Glomerular endothelial cell (primary cell): ENCODE results near the gene NFATC2. TPM values are rescaled to one million over a fixed set of nuclear protein-coding genes. Genes with fewer than 3 reads are reported as not detected.

Experiments
- DNase-seq: peaks from one replicate; pipeline ENCODE4 v3.0.0-alpha.2; 2011; ENCODE audit warnings: low read depth, low spot score; ENCODE audit errors: extremely low read depth
- total RNA-seq: library from RNA; depleted of rRNA; stranded (reverse); fragments of >200 nt; gene quantifications from 2 replicates; pipeline ENCODE4 v1.2.3, GENCODE V29; 2015

NFATC2 gene
- total RNA-seq, 1 donor from 2014 or later = 21.6 TPM

DNA sequence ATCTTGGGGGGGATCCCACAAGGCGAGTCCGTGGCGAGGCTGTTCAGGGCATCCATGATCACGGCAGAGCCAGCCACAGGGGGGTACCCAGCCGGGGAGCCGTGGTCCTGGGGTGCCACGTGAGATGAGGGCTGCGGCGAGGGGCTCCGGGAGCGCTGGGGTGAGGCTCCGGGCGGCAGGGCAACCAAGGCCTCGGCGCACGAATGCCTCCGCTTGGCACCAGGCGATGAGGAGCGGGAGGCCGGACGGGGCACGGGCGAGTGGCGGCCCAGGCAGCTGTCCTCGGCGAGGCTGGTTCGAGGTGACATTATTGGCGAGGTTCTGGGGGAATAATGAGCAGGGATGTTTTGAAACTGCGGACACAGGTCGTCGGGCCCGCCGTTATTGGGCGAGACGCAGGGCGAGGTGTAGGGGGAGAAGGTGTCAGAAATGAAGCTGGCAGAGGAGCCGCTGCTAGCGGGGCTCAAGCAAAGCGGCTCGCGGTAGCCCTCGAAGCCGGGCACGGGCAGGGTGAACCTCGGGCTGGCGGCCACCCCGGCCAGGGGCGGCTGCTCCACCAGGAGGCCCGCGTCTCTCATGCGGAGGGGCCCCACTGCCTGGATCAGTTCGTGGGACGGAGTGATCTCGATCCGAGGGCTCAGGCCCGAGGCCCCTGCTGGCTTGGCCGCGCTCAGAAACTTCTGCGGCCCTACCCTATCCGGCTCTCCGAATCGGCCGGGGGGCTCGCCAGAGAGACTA, 19.1 kb downstream of the NFATC2 start:
- DNase-seq = no peak

DNA sequence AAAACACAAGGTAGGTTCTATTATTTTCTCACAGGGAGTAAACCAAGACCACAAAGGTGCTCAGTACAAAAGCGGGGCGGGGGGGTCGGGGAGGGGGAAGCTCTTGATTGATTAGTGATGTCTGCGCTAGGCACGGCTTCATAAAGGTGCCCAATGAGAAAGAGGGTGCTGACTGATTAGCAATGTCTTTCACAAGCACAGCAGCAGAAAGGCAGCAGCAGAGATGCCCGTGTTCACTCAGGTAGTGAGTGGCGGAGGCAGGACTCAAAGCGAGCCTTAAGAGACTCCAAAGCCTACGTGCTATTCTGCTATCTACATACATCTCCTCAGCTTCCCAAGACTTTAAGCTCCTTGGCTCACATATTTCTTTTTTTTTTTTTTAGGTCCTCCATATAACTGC, 20.3 kb downstream of the NFATC2 start:
- DNase-seq = no peak

DNA sequence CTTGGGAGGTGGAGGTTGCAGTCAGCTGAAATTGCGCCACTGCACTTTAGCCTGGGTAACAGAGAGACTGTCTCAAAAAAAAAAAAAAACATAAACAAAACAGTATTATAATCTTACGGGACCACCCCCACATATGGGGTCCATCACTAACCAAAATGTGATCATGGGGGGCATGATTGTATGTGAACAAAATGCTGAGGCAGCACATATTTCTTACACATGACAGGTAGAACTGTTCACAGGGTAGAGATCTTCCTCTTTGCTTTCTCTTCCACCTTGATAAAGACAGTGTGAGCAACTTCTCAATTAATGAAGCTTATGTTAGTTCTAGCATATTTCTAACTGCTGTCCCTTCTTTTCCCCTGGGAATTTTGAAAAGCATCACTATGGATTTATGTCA, 24.7 kb downstream of the NFATC2 start:
- DNase-seq = no peak

DNA sequence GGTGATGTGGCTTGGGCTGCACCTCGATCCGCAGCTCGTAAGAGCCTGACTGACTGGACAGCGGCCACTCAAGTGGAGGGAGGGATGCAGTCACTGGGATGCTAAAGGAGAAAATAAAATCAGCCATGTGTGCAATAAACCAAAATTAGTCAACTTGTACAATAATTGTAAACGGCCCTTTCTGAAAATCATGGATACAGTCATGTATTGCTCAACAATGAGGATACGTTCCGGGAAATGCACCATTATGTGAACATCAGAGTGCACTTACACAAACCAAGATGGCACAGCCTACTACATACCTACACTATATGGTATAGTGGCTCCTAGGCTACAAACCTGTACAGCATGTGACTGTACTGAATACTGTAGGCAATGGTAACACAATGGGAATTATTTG, 25.7 kb downstream of the NFATC2 start:
- DNase-seq = no peak

DNA sequence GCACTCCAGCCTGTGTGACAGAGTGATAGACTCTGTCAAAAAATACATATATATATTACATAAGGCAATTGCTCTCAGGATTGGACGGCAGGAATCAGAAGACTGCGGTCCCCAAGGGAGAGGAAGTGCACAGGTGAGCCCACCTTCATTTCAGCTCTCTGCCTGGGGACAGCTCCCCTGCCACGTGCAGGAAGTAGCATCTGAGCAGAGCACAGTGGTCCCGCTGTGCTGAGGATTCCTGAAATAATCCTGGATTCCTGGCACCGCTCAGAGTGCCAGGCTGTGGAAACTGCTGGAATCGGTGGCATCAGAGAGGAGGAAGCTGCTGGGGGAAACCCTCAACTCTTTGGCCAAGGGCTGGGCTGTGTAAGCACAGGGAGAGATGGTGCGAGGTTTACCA, 27.7 kb downstream of the NFATC2 start:
- DNase-seq = no peak

DNA sequence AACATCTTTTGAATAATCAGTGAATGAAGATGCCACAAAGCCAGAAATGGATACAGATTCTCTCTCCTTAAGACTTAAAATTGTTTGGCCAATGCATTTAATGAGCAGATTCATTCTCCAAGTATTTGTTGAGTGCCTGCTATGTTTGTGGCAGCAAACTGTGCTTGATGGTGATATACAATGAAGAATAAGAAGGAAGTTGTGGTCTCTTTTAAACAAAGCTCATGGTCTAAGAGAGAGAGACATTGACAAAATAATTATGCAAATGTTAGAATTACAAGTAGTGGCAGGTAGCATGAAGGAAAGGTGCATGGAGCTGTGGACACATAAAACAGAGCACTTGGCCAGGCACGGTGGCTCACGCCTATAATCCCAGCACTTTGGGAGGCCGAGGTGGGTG, 28.3 kb downstream of the NFATC2 start:
- no peak for DNase-seq

DNA sequence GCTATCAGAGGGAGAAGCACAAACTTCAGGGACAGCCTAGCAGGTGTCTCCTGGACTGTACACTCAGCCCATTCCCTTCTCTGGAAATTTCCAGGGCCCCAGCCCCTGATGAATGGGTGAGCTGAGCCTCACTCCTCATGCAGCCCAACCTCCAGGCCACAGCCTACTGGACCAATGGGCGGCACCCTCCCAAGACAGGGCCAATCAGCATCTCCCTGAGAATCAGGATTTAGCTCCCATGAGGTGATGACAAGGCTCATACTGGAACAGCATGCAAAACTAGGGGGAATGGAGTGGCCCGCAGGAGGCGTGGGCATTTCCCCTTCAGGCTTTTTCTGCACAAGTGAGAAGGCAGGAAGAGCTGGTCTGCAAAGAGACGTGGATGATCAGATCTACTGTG, 29.0 kb downstream of the NFATC2 start:
- no peak for DNase-seq

DNA sequence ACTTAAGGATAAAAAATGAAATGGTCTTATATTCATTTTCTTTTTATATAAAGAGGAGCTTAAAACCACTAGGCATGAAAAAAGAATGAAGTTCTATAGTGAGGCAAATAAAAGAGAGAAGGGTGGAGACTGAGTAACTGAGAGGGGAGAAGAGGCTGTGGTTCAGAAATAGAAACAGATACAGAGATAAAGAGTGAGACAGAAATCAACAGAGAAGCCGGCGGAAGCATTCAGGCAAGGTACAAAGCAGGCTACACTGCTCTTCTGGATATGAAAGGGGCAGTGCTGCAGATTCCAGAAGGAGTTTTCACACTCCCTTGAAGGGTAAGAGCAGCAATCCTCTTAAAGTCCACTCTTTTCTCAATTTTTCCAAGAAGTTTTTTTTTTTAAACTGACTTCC, 29.9 kb downstream of the NFATC2 start:
- DNase-seq = no peak

DNA sequence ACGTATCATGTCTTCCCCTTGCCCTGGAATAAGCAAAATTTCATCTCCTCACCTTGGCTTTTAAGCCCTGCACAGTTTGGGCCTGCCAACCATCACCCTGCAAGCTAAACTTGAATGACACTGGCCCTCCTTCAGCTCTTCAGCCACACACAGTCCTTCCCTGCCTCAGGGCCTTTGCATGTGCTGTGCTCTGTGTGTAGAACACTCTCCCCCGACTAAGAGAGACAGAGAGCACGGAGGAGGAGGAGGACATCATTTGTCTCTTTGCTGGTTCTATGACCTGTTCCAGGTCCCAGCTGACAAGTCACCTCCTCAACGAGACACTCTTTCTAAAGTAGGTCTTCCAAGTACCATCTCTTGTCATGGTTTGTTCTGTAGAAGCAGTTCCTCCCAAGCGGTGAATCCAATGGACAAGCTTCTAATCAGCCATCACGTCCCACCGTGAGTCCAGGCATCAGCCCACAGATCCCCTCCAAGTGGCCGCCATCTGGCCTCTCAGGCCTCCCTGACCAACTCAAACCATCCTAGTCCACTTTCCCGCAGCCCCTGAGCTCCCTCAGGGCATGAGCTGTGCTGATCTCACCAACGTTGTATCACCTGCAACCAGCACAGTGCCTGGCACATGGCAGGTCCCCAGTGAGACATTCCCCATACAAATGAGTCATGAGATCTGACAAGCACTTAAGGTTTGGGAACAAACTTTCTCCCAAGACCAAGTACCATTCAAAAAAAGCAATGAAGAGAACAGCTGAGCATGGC, 30.5 kb downstream of the NFATC2 start:
- no peak for DNase-seq

DNA sequence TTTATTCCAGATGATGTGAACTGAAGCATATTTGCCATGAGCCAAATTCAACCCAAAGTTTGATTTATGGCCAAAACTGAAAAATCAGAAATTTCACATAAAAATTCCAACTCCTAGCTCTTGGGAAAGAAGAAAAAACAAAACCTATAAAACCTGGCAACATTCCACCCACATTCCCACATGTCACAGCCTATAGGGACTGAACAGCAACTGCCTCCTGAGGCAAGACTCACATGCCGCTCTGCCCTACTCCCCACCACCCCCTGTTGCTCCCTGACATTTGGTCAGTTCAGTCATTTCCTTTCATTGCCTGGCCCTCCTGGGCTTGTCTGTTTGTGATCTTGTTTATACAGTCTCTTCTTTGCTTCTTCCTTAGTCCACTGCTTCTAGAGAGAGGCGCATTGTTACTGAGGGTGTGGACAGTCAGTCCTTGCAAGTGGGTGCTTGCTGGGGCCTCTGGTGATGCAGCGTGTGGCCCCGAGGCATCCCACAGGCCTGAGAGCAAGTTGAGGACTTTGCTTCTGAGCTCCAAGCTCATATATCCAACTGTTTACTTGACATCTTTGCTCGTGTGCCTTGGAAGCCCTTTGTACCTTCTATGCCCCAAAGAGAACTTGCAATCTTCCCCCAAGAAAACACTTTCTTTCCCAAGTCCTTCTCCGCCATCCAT, 31.4 kb downstream of the NFATC2 start:
- no peak for DNase-seq

DNA sequence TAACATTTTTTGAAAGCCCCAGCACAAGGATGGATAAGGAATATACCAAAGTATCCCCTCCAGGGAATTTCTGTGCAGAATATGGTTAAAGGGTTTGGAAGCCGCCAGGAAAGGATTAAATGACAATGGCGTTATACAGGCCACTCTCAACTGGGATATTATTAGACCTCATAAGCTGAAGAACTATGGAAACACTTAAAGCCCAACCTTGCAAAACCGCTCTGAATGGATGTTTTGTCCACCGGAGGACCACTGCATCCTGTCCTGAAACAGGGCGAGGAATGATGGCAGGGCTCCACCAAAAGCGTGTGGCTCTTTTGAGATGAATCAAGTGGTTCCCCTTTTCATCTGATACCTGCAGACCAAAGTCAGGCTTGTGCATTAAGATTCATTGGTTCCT, 32.4 kb downstream of the NFATC2 start:
- DNase-seq = no peak

DNA sequence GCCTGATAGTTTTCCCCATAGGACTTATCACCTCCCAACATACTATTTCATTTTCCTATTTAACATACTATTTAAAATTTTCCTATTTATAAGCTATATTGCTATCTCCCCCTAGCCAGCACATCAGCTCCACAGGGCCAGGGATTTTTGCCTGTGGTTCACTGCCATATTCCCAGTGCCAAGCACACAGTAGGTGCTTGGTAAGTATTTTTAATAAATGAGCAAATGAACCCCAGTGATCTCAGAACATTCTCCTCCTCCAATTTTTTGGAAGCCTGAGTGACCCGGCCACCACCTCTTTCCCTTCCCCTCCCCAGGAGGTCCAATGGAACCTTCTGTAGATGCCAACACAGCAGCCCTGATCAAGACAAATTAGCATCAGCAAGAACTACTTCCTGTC, 33.3 kb downstream of the NFATC2 start:
- DNase-seq = no peak

DNA sequence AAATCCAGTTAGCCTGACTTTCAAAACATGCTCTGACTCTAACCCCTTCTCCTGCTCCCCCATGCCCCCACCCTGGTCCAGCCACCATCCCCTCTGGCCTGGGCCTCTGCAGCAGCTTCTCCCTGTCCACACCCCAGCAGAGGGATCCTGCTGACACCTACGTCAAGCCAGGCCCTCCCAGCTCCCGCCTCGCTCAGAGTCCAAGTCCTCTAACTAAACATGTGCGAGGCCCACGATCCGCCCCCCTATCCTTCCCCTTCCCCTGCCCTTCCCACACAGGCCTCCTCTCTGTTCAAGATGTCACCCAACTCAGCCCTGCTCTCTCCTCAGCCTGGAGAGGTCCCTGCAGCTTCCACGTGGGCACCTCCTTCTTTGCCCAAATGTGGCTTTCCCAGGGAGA, 33.7 kb downstream of the NFATC2 start:
- no peak for DNase-seq

DNA sequence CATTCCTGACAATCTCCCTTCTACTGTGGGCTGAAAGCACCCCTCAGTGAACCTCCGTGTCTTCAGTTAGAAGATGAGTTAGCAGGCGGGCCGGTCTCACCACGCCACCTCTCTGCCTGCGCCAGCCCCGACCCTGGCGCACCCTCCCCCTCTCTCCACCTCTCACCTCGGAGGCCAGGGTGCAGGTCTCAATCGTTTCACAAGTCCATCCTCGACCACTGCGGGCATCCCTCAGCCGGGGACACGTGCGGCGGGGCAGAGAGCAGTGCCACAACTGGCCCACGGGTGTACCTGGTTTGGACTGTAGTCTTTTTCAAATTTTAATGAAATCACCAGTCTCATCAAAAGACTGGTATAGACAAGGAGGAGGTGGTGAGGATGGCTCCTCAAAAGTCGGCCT, 34.4 kb downstream of the NFATC2 start:
- DNase-seq = no peak

DNA sequence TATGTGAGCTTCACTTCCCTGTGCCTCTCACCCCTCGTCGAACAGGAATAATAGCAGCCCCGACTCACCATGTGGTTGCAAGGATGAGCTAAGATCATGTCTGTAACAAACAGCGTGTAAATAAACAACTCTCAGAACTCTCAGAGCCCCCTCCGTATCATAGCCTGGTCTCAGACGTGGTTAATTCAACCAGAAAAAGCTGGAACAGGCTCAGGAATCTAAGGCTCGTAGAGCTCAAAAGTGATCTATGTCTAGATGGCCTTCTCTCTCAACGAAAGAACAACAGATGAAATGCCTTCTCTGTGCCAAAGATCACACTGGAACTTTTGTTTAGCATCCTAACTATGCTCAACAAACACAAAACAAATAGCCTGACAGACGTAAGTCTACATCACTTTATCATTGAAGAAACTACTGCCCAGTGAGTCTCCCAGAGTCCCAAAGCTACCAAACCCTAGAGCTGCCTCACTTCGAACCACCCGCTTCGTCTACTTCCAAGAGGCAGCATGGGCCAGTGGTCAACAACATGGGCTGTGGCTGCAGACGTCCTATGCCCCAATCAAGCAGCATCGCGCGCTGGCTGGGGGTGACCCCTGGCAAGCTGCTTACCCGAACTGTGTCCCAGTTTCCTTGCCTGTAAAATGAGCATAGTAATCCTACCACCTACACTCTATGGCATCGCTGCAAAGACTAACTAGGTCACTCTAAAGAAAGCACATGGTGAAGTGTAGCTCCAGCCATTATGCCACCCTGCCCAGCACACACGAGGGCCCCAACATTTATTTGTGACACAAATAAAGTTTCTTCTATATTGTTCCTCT, 35.1 kb downstream of the NFATC2 start:
- no peak for DNase-seq

DNA sequence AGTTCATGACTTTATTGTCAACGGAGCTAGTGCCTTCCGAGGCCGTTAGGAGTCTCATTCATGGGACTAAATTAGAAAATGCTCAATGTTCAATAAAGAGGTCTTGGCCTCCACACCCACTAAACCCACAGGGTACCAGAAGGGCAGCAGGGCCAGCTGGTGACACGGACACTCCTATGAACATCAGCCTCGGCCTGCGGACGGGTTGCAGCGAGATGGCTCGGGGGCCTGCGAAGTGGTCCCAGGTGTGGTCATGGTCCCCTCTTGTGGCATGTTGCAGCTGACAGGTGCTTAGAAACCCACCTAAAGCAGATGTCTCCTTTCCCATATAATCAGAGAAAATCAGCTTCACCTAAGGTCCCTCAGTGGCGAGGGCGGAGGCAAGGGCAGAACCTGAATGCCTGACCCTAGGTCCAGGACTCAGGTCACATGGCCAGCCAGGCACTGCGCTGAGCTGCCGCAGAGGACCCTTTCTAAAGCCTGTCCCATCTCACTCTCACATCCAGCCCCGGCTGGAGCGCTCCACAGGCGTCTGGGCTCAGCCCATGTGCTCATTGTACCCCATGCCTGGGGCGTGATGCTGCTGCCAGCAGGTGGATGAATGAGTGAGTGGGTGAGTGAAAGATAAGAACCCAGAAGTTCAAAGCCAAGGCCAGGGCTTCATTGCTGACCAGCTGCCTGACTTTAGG, 35.8 kb downstream of the NFATC2 start:
- no peak for DNase-seq

DNA sequence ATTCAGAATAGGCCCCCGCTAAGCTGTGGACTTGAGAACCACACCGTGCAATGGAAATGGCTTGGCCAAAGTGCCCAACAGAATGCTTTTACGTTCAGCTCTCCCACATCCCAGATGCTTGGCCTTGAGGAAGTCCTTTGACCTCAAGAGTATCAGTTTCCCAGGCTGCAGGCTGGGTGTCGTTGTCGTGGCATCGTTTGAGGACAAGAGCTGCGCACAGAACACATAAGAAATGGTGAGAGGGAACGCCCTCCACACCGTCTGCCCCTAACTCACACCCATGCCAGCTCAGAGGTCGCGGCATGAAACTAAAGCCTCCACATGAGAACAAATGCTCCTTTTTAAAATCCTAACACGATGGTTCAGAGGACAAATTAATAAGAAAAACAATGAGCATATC, 37.0 kb downstream of the NFATC2 start:
- no peak for DNase-seq

DNA sequence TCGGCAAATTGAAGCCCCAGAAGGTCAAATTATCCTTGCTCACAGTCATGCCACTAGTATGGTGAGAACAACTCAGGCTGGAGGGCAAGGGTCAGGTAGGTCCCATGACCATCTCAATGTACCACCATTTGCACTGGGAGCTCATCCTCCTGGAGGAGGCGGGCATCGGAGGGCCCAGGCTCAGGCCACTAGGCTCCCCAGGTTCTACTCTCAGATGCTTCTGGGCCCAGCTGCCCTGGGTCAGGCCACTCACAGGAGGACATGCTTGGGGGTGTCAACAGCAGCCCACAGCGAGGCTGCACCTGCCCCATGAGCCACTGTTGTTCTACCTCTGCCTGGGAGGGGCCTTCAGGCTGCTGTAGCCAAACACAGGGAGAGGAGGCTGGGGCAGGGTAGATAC, 39.1 kb downstream of the NFATC2 start:
- no peak for DNase-seq

DNA sequence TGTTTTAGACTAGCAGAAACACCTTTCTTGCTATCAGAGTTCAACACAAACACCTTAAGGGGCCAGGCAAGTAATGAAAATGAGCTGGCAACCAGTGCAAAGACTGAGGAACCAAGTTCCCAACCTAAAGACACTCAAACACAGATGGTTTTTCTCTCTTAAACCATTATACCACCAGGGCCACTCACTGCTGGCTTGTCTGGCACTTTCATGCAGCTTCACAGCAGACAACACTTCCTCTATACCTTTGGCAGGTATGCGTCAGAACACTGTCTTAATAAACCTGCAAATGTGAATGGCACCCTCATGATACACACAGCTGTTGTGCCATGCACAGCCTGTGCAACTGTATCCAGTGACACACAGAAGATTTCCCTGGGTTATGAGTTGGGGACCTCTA, 41.6 kb downstream of the NFATC2 start:
- DNase-seq = no peak

DNA sequence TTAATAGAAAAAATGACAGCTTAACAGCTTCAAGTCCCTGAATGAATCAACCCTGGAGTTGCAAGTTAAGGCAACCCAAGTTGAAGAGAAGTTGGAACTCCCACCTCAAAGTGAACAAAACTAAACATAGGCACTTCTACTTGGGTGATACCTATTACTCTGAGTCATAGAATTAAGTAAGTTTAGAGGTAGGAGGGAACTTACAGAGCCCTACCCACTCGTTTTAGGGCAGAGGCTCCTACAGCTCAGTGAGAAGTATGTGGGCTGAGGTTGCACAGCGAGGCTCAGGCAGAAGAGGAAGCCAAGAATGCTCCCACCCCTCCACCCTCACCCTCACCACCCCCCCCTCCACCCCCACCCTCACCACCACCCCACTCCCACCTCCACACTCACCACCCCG, 42.2 kb downstream of the NFATC2 start:
- DNase-seq = no peak
